ENCODE data around the gene CPE.

DNA sequence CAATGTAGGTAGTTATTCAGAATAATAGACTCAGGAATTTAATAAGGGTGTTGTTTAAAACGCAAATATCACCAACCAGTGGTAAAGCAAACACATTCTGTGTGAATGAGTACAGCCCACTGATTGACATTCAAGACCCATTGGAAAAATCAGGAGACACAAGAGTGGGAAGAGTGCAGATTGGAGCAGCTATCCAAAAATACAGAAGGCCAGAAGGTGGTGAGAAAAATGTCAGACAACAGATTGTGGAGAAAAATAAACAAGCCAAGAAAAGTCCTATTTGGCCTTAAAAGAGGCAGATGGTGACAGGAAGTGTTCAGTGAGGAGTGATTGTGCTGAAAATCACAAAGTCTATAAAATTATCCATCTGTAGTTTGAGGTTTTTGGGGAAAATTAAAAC is 39.3 kb downstream of the CPE start:
- TF ChIP-seq POLR2A (IDR thresholded peaks at IDR 0.05), result no peak
- no peak for TF ChIP-seq POLR2AphosphoS5 (IDR thresholded peaks at IDR 0.05)
- TF ChIP-seq, protein P1, sequence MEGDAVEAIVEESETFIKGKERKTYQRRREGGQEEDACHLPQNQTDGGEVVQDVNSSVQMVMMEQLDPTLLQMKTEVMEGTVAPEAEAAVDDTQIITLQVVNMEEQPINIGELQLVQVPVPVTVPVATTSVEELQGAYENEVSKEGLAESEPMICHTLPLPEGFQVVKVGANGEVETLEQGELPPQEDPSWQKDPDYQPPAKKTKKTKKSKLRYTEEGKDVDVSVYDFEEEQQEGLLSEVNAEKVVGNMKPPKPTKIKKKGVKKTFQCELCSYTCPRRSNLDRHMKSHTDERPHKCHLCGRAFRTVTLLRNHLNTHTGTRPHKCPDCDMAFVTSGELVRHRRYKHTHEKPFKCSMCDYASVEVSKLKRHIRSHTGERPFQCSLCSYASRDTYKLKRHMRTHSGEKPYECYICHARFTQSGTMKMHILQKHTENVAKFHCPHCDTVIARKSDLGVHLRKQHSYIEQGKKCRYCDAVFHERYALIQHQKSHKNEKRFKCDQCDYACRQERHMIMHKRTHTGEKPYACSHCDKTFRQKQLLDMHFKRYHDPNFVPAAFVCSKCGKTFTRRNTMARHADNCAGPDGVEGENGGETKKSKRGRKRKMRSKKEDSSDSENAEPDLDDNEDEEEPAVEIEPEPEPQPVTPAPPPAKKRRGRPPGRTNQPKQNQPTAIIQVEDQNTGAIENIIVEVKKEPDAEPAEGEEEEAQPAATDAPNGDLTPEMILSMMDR (IDR thresholded peaks at IDR 0.05), result no peak
- TF ChIP-seq EP300 (IDR thresholded peaks at IDR 0.05), result no peak

All from suprapubic skin (tissue), 4 donors.